GM12892 (cell line): Measurements from ENCODE around the gene ALDOA.

Experiments used
- POLR2A ChIP-seq: IDR thresholded peaks from 2 replicates; pipeline ENCODE4 v1.6.1; 2011; ENCODE audit warnings: low read depth, low read length, control low read depth
- POLR2AphosphoS5 ChIP-seq: IDR thresholded peaks from 2 replicates; pipeline ENCODE4 v1.6.1; 2011; ENCODE audit warnings: low read depth, low read length, control low read depth

DNA sequence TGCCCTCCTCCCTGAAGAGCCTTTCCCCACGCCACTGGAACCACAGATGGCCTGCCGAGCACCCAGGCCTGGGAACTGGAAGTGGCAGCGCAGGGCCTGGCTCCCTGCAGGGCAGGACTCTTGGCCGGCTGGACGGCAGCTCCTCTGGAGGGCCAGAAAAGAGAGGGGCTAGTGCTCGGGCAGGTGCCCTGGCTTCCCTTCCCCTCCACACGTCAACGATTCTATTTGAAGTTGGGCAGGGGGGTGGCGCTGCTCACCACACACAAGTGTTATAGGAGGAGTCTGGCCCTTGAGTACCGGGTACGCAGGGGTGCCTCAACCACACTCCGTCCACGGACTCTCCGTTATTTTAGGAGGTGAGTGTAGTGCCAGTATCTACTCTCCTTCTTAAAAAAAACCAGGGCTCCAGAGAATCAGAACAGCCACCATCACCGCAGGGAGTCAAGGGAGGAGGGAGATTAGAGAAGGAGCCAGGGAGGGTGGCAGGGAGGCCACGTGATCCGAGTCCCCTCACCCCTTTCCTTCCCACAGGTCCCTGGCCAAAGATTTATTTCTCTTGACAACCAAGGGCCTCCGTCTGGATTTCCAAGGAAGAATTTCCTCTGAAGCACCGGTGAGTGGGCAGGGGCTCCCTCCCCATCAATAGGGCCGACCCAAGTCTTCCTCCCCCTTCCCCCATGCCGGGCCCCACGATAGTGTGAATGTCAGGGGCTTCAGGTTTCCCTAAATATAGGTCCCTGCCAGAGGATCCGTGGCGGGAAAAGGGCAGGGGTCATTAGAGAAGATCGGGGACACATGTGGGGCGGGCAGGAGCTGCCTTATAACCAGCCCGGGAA lies 1.4 kb upstream of the ALDOA start:
- TF ChIP-seq POLR2A = no peak; the same call in 1 of the 2 replicates
- TF ChIP-seq POLR2AphosphoS5 = peak; percentile 44; the same call in 1 of the 2 replicates
